ENCODE data around the gene MALT1.

The MALT1 gene

DNA sequence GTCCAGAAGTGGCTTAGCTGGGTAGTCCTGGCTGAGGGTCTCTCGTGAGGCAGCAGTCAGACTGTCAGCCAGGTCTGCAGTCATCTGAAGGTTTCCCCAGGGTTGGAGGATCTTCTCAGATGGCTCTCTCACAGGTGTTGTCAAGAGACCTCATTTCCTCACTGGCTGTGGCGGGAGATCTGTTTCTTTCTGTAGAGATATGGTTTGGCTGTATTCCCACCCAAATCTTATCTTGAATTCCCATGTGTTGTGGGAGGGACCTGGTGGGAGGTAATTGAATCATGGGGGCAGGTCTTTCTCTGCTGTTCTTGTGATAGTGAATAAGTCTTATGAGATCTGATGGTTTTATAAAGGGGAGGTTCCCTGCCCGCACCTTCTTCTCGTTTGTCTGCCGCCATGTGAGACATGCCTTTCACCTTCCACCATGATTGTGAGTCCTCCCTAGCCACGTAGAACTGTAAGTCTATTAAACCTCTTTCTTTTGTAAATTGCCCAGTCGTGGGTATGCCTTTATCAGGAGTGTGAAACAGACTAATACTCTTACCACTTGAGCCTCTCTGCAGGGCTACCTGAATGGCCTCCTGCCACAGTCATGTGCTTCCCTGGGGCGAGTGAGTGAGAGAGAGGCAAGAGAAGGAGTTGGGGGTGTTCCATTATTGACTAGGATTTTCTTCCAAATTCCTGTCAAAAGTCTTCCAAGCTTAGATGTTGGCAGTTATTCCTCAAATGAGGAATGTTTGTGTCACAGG lies 23.6 kb downstream of the MALT1 start:
- DNase-seq, result no peak

DNA sequence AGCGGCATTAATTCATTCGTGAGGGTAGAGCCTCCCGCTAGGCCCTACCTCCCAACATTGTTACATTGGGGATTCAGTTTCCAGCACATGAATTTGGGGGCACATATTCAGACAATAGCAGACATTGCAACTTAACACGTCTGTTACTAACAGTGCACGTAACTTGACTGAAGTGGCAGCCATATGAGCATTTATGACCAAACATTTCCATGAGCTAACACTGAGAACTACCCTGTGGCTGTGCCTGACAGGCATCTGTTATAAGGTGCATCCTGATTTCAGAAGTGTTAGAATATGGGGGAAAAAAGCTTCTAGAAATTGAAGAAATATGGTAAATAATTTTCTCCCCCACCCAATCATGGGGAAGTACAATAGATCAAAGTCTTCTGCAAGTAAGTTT lies 24.5 kb downstream of the MALT1 start:
- no peak for DNase-seq

DNA sequence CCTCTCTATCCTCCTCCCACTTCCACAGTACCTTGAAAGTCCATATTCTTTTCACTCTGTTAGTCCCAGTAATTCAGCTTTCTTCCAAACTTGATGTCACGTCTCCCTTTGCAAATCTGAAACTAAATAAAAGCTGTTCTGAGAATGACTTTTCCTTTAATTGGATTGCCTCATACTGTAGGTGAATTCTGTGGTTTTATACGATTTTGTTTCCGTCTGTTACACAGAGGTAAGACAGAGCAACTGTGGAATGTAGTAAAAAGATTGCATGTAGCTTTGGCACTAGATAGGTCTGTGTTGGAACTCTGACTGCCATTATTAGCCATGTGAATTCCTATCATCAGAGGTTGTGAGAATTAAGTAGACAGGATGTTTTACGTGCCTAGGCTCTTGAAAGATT lies 25.9 kb downstream of the MALT1 start:
- DNase-seq, result no peak

DNA sequence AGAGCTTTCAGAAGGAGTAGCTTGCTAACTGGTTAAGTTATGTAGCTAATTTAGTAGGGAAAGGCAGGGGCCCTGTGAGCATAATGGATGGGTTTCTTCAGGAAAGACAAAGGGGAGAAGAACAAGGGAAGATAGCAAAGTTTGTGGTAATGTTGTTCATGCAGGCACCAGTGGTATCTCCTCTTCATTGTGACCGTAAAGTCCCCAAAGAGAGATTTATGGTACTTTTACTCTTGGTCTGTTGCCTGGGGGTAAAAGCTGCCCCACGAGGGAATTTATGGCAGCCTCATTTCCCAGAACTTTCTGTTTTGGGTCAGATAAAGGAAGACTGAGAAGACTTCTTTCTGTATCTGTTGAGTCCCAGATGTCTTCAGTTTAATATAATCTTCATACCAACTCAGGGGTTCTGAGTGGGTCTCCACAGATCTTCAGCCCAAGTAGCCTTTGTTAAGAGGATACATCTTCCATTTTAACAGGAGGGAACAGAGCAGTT lies 27.5 kb downstream of the MALT1 start:
- DNase-seq, result no peak

DNA sequence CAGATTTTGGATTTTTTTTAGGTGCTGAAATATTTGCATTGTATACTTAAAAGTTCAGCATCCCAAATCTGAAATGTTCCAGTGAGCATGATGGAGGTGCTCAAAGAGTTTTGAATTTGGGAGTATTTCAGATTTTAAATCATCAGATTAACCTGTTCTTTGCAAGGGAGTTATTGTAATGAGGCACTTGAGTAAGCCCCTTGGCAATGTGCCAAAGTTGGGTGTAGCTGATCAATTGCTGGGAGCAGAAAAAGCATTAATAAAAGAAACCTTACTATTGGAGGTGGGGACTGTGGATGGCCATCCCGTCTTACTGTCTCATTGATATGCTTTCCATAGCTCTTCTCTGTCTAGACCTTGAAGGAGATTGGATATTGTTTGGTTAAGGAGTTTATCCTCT lies 28.3 kb downstream of the MALT1 start:
- no peak for DNase-seq

DNA sequence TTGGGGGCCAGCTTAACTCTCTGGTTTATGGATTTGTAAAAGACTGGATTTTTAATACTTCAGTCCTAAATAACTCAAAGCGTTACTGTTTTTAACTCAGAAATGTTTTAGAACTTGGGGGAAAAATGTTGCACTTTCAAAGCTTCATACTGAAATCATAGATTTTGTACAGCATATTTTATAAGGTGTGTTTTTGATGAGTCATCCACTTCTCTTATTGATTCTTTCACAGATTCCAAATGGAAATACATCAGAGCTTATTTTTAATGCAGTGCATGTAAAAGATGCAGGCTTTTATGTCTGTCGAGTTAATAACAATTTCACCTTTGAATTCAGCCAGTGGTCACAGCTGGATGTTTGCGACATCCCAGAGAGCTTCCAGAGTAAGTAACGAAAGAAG lies 28.9 kb downstream of the MALT1 start:
- DNase-seq, result no peak

DNA sequence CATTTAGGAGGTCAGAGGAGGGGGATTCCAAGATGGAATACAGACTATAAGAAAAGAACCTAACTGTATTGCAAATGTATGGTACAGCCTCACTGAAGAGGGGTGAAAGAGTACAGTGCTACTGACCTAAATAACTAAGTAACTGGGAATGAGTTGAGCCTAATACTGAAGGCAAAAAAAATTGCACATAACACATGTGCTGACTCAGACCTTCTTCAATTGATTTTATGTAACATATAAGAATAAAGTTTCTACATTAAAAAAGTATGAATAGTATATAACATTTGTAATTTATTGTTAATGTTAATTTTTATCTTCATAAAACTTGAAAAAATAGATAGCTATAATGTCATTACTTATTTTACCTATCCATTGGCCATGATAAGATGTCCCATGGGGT lies 41.7 kb downstream of the MALT1 start:
- DNase-seq, result no peak

DNA sequence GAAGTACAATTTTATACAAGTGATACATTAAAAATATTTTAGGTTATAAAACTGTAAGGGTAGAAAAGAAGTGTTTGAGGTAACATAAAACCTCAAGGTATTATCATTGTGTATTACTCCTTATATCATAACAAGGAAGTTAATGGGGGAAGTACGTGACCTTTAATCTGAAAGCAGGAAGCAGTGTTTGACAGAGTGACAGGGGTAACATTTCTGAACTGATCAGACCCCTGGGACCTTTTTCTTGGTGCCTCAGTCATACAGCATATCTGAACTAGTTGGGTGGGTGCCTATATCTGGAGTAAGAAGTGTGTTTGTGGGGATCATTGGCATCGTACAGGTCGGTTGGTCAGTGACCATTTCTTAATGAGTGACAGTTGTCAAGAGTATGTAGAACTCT lies 43.0 kb downstream of the MALT1 start:
- DNase-seq, result no peak

DNA sequence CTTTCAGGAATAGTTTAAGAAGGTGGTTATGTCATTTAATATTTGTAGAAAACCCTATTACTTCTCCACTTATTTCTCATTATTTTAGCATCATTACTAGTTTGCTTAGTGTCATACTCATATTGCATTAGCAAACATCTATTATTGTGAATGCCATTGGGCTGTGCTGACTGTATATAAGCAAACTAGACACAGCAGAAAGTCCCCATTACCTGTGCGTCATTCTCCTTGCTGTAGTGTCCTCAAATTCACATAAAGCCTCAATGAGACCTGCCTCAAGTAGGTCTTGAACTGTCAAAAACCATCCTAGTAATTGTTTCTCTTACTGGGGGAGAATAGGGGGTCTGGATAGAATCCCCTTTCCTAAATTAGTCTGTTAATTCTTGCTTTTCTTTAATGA lies 43.6 kb downstream of the MALT1 start:
- no peak for DNase-seq

DNA sequence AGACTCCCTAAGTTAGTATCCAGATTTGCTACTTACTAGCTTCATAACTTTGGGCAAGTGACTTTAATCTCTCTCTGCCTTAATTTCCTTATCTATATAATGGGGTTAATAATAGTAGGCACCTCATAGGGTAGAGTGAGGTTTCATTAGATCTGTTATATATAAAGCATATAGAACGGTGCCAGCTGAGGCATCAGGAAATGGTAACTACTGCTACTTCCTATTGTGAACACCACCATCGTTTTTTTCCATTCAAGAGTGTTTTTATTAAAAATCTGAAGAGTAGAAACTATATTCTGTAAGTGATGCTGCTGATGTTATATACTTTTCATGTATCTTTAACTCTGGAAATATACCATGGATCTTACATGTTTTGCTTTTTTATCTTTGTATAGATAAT lies 44.3 kb downstream of the MALT1 start:
- DNase-seq, result no peak

DNA sequence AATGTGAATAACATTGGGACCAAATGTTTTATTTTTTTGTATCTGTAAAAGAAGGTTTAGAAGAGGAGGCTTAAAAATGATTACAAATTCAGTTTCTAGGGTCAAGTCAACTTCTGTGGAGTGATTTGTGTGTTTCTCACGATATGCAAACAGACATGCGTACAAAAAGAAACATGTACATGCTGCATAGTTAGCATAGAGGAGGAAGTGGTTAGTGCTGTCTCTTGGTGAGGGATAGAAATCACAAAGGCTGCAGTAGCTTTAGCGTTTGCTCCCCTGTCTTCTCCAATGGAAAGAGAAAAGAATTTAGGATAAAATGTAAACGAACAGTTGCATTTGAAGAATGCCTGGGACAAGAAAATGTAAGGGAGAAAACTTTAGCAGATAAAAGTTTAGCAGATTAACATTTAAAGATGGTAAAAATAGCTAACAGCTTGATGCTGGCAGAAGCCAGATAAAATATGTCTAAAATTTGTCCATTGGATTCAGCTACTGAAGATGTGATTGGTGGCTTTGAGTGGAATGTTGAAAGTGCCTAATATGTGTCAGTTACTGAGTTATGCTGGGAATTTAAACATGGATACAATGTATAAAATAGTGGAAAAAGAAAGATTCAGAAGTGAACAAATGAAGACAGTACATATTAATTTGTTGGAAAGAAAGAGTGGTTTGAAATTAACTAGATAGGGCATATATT lies 44.9 kb downstream of the MALT1 start:
- DNase-seq, result no peak

DNA sequence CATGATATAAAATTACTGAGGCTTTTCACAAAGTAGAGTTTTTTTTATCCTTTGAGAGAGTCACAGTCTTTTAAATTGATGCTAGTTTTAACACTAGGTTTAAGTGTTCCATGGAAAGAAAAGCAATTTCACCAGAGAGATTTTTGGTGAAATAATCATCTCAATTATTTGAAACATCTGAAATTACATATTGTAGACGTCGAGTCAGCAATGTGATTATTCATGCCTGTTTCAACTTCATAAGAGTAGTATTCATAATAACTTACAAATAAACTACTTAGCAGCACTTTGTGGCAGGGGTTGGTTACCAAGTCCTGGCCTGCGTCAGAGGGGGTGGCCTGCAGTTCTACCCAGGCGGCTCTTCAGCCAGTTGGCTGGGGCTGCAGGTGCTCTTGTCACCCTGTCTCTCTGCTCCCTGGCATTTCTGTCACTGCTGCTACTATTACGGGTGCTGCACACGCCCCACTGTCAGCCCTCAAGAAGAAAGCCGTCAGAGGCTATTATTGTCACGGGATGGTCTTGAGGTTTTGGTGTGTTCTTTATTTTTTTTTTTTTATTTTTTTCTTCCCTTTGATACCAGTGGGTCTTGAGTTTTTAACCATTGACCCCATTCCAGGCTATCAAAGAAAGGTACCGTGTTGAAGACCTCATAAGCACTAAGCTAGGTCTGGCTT lies 50.4 kb downstream of the MALT1 start:
- no peak for DNase-seq

DNA sequence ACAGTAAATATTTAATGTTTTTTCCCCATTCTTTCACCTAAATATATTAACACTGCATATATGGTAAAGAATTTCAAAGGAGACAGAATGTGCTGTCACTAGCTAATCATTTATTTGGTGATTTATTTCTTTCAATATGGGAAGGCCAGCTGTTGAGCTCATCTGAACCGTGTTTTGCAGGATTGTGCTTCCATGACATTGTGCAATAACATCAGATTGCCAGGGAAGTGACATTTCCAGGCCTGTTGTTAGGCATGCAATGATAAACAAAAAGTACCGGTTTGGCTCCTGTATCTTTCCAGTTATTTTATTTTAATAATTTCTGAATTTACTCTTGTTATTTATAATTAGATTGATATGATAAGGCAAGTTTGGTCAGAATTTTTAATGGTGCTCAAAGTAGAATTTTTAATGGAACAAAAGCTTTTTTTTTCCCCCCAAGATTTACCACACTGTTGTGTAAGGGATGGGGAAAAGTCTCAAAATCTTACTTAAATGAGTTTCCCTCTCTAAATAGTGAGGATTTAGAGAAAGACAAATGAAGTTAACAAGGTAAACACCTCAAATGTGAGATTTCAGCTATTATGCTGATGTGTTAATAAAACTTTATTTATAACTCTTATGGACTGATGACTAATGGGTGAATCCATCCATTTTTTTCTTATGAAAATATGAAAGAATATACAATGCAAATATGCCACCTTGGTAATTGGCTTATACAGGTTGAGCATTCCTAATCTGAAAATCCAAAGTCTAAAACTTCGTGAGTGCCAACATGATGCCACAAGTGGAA lies 52.7 kb downstream of the MALT1 start:
- DNase-seq, result no peak

DNA sequence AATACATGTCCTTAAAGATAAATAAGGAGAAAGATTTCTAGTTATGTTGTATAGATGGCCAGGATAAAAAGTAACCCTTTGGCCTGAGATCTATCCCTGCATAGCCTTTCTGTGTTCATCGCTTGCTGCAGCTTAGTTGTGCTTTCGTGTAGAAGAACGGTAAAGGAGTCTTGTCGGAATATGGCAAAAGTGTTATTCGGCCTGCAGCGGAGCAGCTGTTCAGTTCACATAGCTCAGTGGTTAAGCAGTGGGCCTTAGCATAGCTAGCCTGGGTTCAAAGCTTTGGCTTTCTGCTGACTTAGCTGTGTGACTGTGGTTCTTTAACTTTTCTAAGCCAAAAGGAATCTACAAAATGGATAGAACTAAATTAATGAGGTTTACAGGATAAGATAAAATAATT lies 55.4 kb downstream of the MALT1 start:
- DNase-seq, result no peak

DNA sequence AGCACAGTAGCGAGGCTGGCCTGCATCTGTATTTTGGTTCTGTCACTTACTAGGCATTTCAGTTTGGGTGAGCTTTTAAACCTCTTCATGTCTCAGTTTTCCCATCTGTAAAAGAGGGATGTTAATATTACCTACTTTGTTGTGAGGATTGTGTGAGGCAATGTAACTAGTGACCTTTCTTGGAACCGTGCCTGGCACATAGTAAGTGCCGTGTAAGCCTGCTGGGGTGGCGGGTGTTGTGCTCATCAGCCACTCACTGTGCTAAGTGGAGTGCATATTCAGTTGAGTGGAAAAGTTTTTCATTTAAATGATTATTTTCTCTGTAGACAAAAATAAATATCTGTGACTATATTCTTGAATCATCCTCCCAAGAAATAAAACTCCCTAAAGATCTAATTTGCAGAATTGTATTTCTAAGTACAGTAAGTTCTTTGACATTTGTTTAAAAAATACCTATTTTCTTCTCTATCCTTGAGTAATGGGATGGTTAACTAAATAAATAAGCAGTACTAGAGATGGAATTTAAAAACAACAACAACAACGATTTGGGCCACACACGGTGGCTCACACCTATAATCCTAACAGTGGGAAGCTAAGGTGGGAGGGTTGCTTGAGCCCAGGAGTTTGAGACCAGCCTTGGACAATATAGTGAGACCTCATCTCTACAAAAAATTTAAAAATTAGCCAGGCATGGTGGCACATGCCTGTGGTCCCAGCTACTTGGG lies 56.7 kb downstream of the MALT1 start:
- no peak for DNase-seq

DNA sequence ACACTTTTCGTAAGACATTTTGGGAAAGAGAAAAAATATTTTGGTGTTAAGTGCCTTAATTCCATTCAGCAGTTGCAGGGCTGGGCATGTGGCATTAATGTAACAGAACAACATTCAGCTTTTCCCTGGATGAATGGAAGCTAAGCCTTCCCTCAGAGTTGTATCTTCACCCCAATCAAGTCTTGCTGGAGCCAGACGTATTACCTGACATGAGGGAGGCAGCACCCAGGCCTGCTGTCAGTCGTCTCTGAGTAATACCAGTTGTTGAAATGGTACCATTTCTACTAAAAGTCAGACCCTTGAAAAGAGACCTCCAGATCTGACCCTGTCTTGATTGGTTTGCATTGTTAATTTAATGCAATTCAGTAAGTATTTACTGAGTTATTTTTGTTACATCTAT lies 57.5 kb downstream of the MALT1 start:
- no peak for DNase-seq

DNA sequence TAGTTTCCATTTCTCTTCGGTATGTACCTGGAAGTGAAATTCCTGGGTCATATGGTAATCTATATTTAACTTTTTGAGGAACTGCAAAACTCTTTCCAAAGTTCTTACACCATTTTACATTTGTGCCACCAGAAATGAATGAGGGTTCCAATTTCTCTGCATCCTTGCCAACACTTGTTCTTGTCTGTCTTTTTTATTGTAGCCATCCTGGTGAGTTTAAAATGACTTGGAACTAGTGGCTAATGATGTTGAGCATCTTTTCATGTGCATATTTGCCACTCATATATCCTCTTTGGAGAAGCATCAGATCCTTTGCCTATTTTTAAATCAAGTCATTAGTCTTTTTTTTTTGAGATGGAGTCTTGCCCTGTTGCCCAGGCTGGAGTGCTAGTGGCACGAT lies 59.4 kb downstream of the MALT1 start:
- DNase-seq, result no peak

DNA sequence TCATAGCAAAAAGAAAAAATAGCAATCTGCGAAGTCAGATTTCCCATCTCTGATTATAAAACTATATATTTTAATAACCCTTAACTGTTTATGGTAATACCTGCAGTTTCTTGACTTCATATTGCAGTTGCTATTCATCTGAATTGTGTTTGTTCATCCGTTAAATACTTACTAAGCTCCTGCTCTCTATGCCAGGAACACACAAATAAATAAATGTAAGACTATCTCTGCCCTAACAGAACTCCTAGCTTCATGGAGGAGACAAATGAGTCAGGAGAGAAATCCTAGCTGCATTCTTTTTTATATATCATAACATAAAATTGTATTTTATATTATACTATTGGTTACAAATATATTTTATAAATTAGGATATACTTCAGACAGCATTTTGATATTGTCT lies 61.2 kb downstream of the MALT1 start:
- DNase-seq, result no peak

DNA sequence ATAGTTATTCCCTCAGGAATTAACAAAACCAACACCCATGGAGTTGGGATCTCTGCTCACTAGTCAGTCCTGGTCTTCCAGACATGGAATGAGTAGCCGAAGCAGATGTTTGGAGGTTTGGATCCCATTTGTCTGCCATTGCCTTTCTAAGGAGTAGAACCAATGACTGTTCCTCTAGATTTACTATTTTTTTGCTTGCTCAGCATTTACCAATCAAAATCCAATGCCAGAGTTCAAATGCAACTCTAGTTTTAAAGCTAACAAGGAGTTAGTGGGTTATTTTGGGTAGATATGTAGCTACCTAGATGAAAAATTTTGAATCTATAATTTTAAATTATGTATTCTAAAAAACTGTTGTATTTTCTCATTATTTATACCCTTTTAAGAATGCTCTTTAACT lies 62.6 kb downstream of the MALT1 start:
- DNase-seq, result no peak

DNA sequence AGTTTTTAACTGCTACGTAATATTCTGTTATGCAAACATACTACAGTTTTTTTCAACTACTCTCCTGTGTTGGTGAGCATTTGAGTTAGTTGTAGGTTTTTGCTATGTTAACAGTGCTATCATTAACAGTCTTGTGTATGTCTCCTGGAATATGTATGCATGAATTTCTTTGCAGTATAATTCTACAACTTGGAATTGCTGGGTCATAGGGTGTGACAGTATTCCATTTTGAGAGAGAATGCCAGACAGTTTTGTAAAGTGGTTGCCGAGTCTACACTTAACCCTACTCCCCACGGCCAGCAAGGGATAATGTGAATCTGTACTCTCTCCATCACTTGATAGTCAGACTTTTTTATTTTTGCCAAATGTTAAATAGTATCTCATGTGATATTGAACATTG lies 67.1 kb downstream of the MALT1 start:
- DNase-seq, result no peak

DNA sequence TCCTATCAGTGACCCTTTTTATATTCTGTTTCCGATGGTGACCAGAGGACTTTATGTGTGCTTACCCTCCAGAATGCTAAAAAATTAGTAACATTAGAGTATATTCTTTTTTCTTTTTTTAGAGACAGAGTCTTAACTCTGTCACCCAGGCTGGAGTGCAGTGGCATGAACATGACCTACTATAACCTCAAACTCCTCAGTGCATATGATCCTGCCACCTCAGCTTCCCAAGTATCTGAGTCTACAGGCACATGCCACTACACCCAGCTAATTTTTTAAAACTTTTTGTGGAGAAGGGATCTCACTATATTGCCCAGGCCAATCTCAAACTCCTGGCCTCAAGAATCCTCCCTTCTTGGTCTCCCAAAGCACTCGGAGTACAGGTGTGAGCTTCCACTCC lies 74.6 kb downstream of the MALT1 start:
- no peak for DNase-seq

DNA sequence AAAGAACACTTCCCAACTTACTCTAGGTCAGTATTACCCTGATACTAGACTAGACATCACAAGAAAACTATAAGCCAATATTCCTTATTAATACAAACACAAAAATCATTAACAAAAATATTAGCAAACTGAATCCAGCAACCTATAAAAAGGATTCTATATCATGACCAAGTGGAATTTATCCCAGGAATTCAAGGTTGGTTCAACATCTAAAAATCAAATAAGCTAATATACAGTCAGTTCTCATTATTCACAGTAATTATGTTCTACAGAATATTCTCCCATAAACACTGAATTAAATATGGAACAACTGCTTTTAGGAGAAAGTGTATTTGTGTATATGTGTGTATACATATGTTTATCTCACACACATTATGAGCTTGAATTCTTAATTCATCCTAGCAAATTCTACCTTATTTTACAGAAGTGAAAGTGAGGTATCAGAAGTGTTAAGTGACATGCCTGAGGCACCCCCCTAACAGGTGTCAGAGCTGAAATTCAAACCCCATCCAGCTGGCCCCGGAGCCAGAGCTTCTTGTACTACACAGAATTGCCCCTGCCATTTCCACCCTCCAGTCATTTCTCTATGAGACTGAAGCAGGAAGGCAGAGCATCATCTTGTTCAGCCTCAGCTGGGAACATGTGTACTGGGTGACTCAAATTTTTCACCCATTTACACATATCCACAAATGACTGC lies 77.8 kb downstream of the MALT1 start:
- DNase-seq, result no peak

Measured in islet precursor cell (in vitro differentiated cells).